ENCODE data around the gene LSMEM2.
A peak's percentile ranks its signal among the peaks of the same experiment; 100 is the strongest.
"Not testable (repeated sequence)": the region's sequence is repeated elsewhere in the genome, so short reads cannot be mapped to it uniquely, and the experiment has no call there.

LSMEM2 gene

DNA sequence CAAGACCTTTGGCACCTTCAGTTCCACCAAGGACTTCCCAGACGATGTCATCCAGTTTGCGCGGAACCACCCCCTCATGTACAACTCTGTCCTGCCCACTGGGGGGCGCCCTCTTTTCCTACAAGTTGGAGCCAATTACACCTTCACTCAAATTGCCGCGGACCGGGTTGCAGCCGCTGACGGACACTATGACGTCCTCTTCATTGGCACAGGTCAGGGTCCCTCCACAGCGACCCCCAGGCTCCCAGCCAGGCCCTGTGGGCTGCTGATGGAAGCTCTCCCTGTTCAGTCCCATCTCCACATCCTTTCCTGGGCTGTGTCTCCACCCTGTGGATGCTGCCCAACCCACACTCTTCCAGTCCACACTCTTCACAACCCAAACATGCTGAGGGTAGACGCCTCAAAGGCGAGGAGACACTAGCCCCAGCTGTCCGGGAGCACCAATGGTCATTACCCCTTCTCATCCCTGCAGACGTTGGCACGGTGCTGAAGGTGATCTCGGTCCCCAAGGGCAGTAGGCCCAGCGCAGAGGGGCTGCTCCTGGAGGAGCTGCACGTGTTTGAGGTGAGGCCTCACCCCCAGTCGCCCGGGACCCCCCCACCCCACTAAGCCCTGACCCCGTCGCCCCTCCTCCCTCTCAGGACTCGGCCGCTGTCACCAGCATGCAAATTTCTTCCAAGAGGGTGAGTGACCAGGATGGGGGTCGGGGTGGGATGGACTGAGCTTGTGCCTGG, 4.3 kb upstream of the LSMEM2 start:
- TF ChIP-seq Cebpa-rat (IDR thresholded peaks at IDR 0.05): no peak
- Histone ChIP-seq H4K20me1 (peaks cover 0 to 68% (median 36%) of the 10 kb centered on the region in 11 experiments; a peak in 14 of 22 replicates), H3K4me1 (peaks cover 8 to 45% (median 31%) of the 10 kb centered on the region in 10 experiments; a peak in 18 of 20 replicates), H3K27me3 (peaks cover 65 to 71% (median 68%) of the 10 kb centered on the region in 11 experiments), H3K36me3 (no peaks in the 10 kb centered on the region), H3K27ac (no peak overlapping the region), H3K9ac (no peak overlapping the region), H3K9me3 (replicated peaks in 1 of 11) (no peaks in the 10 kb centered on the region), H3K4me2 (peak overlapping the region in 8 of 11 experiments; percentile 23 to 82 (median 58); a peak in 11 of 22 replicates), H3K4me3 (peak overlapping the region in 1 of 10 experiments; percentile 48; a peak in 2 of 20 replicates)

DNA sequence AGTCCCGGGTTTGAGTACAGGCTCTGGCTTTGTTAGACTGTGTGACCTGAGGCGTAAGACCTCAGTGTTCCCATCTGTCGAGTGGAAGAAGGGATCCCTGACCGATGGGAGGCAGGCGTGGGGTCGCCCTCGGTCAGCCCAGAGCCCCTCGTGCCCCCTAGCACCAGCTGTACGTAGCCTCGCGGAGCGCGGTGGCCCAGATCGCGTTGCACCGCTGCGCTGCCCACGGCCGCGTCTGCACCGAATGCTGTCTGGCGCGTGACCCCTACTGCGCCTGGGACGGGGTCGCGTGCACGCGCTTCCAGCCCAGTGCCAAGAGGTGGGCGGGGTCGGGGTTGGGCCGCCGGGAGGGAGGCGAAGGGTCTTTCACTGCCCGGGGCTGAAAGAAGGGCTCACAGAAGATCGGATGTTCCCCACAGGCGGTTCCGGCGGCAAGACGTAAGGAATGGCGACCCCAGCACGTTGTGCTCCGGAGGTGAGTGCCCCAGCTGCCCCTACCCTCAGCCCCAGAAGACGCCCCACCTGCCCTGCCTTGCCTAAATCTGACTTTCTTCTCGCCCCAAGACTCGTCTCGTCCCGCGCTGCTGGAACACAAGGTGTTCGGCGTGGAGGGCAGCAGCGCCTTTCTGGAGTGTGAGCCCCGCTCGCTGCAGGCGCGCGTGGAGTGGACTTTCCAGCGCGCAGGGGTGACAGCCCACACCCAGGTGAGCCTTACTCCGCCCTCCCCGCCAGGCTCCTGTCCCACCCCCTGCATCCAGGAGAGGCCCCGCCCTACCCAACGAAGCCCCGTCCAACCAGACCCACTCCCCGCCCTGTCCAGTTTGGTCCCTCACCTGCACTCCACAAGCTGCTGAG, 3.5 kb upstream of the LSMEM2 start:
- Histone ChIP-seq H3K36me3 (no peaks in the 10 kb centered on the region), H3K9ac (0 out of 22 replicates have a peak overlapping the region, but pooled peaks of 1 of the 11 experiments have one; percentile 7), H3K4me2 (peak overlapping the region; percentile 26 to 65 (median 48); a peak in 19 of 22 replicates), H3K4me3 (peak overlapping the region in 6 of 10 experiments; percentile 19 to 48 (median 26); a peak in 8 of 20 replicates), H3K27ac (no peak overlapping the region), H3K27me3 (peaks cover 65 to 72% (median 68%) of the 10 kb centered on the region in 11 experiments), H3K4me1 (peaks cover 7 to 39% (median 28%) of the 10 kb centered on the region in 10 experiments; a peak in 17 of 20 replicates), H3K9me3 (replicated peaks in 1 of 11) (no peaks in the 10 kb centered on the region), H4K20me1 (peaks cover 0 to 62% (median 36%) of the 10 kb centered on the region in 11 experiments; a peak in 14 of 22 replicates)
- TF ChIP-seq Cebpa-rat (IDR thresholded peaks at IDR 0.05): no peak

DNA sequence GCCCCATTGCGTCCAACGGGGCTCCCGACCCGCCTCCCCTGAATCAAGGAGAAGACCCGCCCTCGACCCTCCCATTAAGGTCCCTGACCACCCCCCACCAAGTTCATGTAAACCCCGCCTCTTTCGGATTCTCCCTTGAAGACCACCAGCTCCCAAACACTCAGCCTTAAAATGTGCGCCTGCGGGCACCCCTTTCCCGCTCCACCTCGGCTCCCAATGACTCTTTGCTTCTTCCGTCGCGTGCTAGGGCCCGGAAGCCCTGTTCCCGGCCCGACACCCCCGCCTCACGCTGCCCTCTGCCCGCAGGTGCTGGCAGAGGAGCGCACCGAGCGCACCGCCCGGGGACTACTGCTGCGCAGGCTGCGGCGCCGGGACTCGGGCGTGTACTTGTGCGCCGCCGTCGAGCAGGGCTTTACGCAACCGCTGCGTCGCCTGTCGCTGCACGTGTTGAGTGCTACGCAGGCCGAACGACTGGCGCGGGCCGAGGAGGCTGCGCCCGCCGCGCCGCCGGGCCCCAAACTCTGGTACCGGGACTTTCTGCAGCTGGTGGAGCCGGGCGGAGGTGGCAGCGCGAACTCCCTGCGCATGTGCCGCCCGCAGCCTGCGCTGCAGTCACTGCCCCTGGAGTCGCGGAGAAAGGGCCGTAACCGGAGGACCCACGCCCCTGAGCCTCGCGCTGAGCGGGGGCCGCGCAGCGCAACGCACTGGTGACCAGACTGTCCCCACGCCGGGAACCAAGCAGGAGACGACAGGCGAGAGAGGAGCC, 2.7 kb upstream of the LSMEM2 start:
- Histone ChIP-seq H3K4me3 (peak overlapping the region in 5 of 10 experiments; percentile 13 to 31 (median 19); a peak in 5 of 20 replicates), H3K27me3 (peaks cover 65 to 72% (median 68%) of the 10 kb centered on the region in 11 experiments), H3K9ac (no peak overlapping the region), H3K4me1 (peaks cover 7 to 38% (median 28%) of the 10 kb centered on the region in 10 experiments; a peak in 18 of 20 replicates), H3K36me3 (no peaks in the 10 kb centered on the region), H3K9me3 (replicated peaks in 1 of 11) (no peaks in the 10 kb centered on the region), H3K27ac (no peak overlapping the region), H3K4me2 (peak overlapping the region in 10 of 11 experiments; percentile 4 to 55 (median 48); a peak in 19 of 22 replicates), H4K20me1 (peaks cover 0 to 62% (median 36%) of the 10 kb centered on the region in 11 experiments; a peak in 14 of 22 replicates)
- no peak for TF ChIP-seq Cebpa-rat (IDR thresholded peaks at IDR 0.05)

DNA sequence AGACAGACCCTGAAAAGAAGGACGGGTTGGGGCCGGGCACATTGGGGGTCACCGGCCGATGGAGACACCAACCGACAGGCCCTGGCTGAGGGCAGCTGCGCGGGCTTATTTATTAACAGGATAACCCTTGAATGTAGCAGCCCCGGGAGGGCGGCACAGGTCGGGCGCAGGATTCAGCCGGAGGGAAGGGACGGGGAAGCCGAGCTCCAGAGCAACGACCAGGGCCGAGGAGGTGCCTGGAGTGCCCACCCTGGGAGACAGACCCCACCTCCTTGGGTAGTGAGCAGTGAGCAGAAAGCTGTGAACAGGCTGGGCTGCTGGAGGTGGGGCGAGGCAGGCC, 2.2 kb upstream of the LSMEM2 start:
- H4K20me1 ChIP-seq: peaks cover 0 to 62% (median 36%) of the 10 kb centered on the region in 11 experiments; a peak in 14 of 22 replicates
- no peaks in the 10 kb centered on the region for H3K36me3 ChIP-seq
- H3K9me3 ChIP-seq (replicated peaks in 1 of 11): no peaks in the 10 kb centered on the region
- H3K4me2 ChIP-seq: peak overlapping the region in 2 of 11 experiments; percentile 27 to 46; a peak in 1 of 22 replicates
- H3K9ac ChIP-seq: no peak overlapping the region
- no peak overlapping the region for H3K27ac ChIP-seq
- H3K4me1 ChIP-seq: peaks cover 7 to 38% (median 28%) of the 10 kb centered on the region in 10 experiments; a peak in 18 of 20 replicates
- H3K27me3 ChIP-seq: peaks cover 65 to 72% (median 68%) of the 10 kb centered on the region in 11 experiments
- no peak for TF ChIP-seq Cebpa-rat (IDR thresholded peaks at IDR 0.05)
- H3K4me3 ChIP-seq: no peak overlapping the region

DNA sequence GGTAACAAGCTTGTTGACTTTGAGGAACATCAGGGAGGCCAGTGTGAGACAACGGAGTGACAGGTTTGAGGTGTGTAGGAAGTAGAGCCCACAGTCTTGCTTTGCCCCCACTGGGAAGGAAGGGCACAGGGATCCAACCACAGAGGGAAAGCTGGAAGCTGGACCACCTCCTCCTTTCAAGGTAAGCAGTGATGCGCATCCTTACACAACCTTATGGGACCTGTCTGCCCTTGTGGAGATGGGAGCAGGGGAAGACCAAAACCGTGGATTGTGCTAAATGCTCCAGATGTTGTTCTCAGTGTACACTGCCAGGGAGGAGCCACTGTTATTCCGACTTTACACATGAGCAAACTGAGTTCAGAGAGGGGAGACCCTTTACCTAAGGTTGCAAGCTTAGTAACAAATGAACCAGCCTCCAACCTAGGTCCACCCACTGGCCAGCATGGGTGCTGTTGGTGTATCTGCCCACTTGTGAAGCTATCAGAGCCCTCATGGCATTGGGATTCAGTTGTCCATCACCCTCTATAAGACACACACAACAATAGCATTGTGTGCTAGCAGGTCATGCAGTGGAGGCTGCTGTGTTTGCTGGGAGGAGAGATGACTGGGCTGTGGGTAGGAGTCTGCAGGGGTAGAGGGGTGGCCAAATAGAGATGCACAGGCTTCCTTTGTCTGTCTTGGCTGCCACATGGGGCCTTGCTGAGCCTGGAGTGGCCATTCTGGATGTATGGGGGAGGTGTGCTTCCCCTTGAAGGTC, 586 bp upstream of the LSMEM2 start:
- peaks cover 7 to 34% (median 22%) of the 10 kb centered on the region in 10 experiments; a peak in 18 of 20 replicates for H3K4me1 ChIP-seq
- no peaks in the 10 kb centered on the region for H3K36me3 ChIP-seq
- no peaks in the 10 kb centered on the region for H3K9me3 ChIP-seq (replicated peaks in 1 of 11)
- H3K4me3 ChIP-seq: no peak overlapping the region
- no peak for TF ChIP-seq Cebpa-rat (IDR thresholded peaks at IDR 0.05)
- peaks cover 0 to 60% (median 36%) of the 10 kb centered on the region in 11 experiments; a peak in 14 of 22 replicates for H4K20me1 ChIP-seq
- H3K27me3 ChIP-seq: peaks cover 59 to 66% (median 63%) of the 10 kb centered on the region in 11 experiments
- no peak overlapping the region for H3K4me2 ChIP-seq
- no peak overlapping the region for H3K9ac ChIP-seq
- H3K27ac ChIP-seq: no peak overlapping the region

DNA sequence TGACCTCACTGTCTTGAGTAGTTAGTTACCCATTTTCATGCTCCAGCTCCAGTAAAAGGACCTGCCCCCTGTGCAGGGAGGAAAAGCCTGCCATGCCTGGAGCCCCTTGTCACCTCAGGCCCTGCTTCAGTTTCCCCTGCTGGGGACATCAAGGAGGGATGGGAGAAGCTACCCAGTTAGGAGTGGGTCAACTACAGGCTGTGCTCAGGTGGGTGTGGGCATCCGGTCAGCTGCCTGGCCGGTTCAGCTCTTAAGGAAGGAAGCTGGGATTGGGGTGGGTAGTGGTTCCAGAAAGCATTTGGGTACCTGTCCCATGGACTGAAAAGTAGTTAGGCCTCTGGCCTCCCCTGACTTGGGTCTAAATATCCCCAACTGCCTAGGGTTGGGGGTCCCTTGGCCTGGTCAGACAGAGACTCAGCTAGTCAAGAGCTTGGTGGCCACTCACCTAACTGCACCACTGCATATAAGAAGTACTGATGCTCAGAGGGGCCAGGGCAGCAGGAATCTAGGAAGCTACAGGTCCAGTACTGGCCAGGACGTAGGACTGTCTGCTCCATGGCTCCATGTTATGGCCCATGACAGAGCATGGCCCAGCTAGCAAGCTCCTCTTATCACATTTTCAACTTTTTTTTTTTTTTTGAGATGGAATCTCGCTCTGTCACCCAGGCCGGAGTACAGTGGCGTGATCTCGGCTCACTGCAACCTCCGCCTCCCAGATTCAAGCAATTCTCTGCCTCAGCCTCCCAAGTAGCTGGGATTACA, 549 bp downstream of the LSMEM2 start:
- Histone ChIP-seq H4K20me1 (peaks cover 0 to 49% (median 26%) of the 10 kb centered on the region in 11 experiments; a peak in 14 of 22 replicates), H3K4me1 (peaks cover 7 to 26% (median 13%) of the 10 kb centered on the region in 10 experiments; a peak in 17 of 20 replicates), H3K27ac (no peak overlapping the region), H3K9me3 (replicated peaks in 1 of 11) (no peaks in the 10 kb centered on the region), H3K9ac (no peak overlapping the region), H3K27me3 (peaks cover 48 to 55% (median 52%) of the 10 kb centered on the region in 11 experiments), H3K4me3 (no peak overlapping the region), H3K36me3 (no peaks in the 10 kb centered on the region), H3K4me2 (no peak overlapping the region)
- no peak for TF ChIP-seq Cebpa-rat (IDR thresholded peaks at IDR 0.05)

DNA sequence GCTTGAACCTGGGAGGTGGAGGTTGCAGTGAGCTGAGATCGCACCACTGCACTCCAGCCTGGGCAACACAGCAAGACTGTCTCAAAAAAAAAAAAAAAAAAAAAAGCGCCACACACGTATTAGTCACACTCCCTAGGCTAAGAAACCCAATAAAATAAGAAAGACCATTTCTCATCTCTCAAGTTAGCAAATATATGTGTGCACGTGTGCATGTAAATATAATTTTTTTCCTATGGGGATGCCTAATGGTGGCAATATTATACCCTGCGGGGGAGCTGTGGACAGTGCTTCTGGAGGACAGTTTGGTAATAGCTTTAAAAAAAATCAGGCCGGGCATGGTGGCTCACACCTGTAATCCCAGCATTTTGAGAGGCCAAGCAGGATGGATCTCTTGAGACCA, 5.2 kb downstream of the LSMEM2 start:
- not testable (repeated sequence) for H3K4me1 ChIP-seq; H3K27ac ChIP-seq; H3K9ac ChIP-seq; H3K27me3 ChIP-seq; H3K4me2 ChIP-seq; H3K9me3 ChIP-seq (replicated peaks in 1 of 11); H3K4me3 ChIP-seq
- Histone ChIP-seq H4K20me1 (peaks cover 0 to 44% (median 20%) of the 10 kb centered on the region in 11 experiments; a peak in 15 of 22 replicates), H3K36me3 (peaks cover 30 to 44% (median 39%) of the 10 kb centered on the region in 11 experiments)

Data from BLaER1 treated with 17β-estradiol and CSF1 and Interleukin-3, amounts not matched to agents 10 nM and 100 nM (cell line).